GM19239 (cell line): Measurements from ENCODE around the gene YPEL1.

ENCODE experiments used
- DNase-seq: peaks from one replicate; pipeline ENCODE4 v3.0.0; 2011; ENCODE audit warnings: low spot score; ENCODE audit not compliant: insufficient read length
- FAIRE-seq: peaks from 2 replicates; lab custom pipeline; 2011; peaks lifted over from hg19 to GRCh38; lab: Jason Lieb, UNC

Gene YPEL1

GRCh38 chr22:21735200-21736083 lies at the start of gene YPEL1:
Gene YPEL1, minus strand, starts transcription at chr22:21735794. Its CDS starts 25,050 bp downstream, at chr22:21710744.
- peak; percentile 98 for DNase-seq
- FAIRE-seq, result peak; percentile 76

- FAIRE-seq (no peak), DNase-seq (no peak)
Observed at GRCh38 chr22:21780259-21780658, 44.7 kb upstream of the YPEL1 start.

GRCh38 chr22:21779444-21779843 lies 43.9 kb upstream of the YPEL1 start:
- FAIRE-seq, result no peak
- DNase-seq, result no peak

- DNase-seq, result no peak
- FAIRE-seq, result no peak
Observed at GRCh38 chr22:21778705-21779363, 43.2 kb upstream of the YPEL1 start.

GRCh38 chr22:21771631-21771976 lies 36.0 kb upstream of the YPEL1 start:
- DNase-seq, result no peak
- no peak for FAIRE-seq

- DNase-seq, result no peak
- FAIRE-seq, result no peak
Observed at GRCh38 chr22:21768435-21768834, 32.8 kb upstream of the YPEL1 start.

- FAIRE-seq, result peak; percentile 80
- peak; percentile 44 for DNase-seq
Observed at GRCh38 chr22:21766691-21767462, 31.3 kb upstream of the YPEL1 start.

GRCh38 chr22:21765909-21766529 lies 30.4 kb upstream of the YPEL1 start:
- DNase-seq, result no peak
- FAIRE-seq, result no peak

- FAIRE-seq (no peak), DNase-seq (no peak)
Observed at GRCh38 chr22:21764038-21764804, 28.6 kb upstream of the YPEL1 start.

- FAIRE-seq (peak; percentile 39), DNase-seq (peak; percentile 25)
Observed at GRCh38 chr22:21762712-21763581, 27.4 kb upstream of the YPEL1 start.

GRCh38 chr22:21761994-21762680 lies 26.5 kb upstream of the YPEL1 start:
- DNase-seq (no peak), FAIRE-seq (no peak)

GRCh38 chr22:21761086-21761485 lies 25.5 kb upstream of the YPEL1 start:
- no peak for FAIRE-seq
- no peak for DNase-seq

GRCh38 chr22:21760640-21761039 lies 25.0 kb upstream of the YPEL1 start:
- FAIRE-seq, result no peak
- DNase-seq, result no peak

GRCh38 chr22:21759646-21760376 lies 24.2 kb upstream of the YPEL1 start:
- no peak for DNase-seq
- FAIRE-seq, result no peak

- DNase-seq, result no peak
- FAIRE-seq, result no peak
Observed at GRCh38 chr22:21759093-21759492, 23.5 kb upstream of the YPEL1 start.

GRCh38 chr22:21758091-21758864 lies 22.7 kb upstream of the YPEL1 start:
- DNase-seq, result no peak
- FAIRE-seq, result no peak

GRCh38 chr22:21755851-21756284 lies 20.3 kb upstream of the YPEL1 start:
- no peak for DNase-seq
- FAIRE-seq, result no peak
